Glomerular visceral epithelial cell (primary cell): ENCODE results near the gene GRHL1.
"Not testable (repeated sequence)": the region's sequence is repeated elsewhere in the genome, so short reads cannot be mapped to it uniquely, and the experiment has no call there.

ENCODE experiments used
- DNase-seq: peaks from one replicate; pipeline ENCODE4 v3.0.0-alpha.2; 2016; ENCODE audit errors: extremely low spot score

Gene GRHL1, protein sequence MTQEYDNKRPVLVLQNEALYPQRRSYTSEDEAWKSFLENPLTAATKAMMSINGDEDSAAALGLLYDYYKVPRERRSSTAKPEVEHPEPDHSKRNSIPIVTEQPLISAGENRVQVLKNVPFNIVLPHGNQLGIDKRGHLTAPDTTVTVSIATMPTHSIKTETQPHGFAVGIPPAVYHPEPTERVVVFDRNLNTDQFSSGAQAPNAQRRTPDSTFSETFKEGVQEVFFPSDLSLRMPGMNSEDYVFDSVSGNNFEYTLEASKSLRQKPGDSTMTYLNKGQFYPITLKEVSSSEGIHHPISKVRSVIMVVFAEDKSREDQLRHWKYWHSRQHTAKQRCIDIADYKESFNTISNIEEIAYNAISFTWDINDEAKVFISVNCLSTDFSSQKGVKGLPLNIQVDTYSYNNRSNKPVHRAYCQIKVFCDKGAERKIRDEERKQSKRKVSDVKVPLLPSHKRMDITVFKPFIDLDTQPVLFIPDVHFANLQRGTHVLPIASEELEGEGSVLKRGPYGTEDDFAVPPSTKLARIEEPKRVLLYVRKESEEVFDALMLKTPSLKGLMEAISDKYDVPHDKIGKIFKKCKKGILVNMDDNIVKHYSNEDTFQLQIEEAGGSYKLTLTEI

GRCh38 chr2:9951522-9952285 lies at the start of gene GRHL1:
Gene GRHL1, plus strand, starts transcription at chr2:9951693. Its CDS starts 141 bp downstream, at chr2:9951834.
- peak; percentile 91 for DNase-seq

DNA sequence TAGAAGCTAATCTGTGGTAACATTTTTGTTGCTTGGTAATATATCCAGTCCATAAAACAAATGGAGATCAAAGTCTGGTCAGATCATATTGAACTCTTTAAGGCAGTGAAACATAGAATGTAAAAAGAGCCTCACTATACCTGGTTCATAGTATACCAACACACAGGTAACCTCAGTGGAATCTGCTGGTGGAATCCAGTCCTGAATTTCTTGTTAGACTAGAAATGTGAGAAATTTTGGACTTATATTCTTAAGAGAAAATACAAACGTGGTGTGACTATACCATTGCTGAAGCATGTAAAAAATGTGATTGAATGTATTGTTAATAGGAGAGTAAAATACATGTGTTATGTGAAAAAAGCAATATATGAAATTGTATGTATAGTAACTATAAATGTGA lies 46.1 kb upstream of the GRHL1 start:
- DNase-seq, result no peak

GRCh38 chr2:9907402-9907801 lies 44.1 kb upstream of the GRHL1 start:
- DNase-seq, result no peak

DNA sequence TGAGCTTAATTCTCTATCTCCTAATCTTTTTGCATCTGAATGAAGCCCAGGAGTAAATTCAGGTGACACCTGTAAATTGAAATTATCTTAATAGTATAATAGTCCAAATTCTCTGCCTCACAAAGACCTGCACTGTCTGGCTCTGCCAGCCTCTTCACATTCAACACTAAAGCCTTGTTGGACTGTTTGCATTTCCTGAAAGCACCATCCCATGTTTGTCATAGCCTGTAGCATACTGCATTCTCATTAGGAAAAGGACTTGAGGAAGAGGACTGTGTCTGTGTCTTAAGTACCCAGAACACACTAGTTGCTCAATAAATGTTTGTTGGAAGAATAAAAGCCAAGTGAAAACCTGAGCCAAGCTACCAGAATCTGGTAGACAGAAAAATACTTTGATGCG lies 42.9 kb upstream of the GRHL1 start:
- DNase-seq, result no peak

DNA sequence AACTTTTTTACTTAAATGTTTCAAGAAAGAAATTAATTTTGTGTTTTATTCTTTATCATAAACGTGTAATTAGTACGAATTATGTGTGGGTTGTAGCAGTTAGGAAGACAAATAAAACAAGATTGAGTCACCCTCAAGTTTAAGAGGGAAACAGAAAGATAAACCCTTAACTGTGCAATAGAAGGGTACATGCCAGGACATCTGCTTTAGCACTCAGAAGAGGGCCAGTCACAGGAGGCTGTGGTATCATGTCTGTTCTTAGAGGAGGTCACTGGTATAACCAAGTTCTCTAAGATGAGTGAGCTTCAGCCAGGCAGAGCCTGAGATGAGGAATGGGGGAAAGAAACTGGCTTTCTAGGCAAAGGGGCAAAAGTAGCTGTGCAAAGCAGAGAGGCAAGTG lies 42.4 kb upstream of the GRHL1 start:
- no peak for DNase-seq

GRCh38 chr2:9910699-9911098 lies 40.8 kb upstream of the GRHL1 start:
- no peak for DNase-seq

DNA sequence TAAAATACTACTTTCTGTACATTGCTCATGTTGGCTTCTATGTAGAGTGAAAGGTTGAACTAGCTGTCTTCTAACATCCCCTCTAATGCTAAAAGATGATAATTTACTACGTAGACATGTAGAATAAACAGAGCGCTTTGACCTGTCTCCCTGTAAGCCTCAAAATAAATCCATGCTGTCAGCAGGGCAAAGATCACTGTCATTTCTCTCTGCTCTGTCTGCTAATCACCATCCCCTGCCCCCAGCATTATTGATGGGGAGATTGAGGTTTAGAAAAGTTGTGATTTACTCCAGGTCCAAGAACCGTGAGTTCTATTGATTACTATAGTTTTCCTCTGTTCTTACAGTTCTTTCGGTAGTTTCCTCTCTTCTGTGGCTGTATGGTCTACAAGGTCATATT lies 39.0 kb upstream of the GRHL1 start:
- DNase-seq, result no peak

GRCh38 chr2:9914384-9915065 lies 37.0 kb upstream of the GRHL1 start:
- peak; percentile 69 for DNase-seq

- DNase-seq, result no peak
These were observed 33.2 kb upstream of the GRHL1 start for GRCh38 chr2:9918275-9918674.

DNA sequence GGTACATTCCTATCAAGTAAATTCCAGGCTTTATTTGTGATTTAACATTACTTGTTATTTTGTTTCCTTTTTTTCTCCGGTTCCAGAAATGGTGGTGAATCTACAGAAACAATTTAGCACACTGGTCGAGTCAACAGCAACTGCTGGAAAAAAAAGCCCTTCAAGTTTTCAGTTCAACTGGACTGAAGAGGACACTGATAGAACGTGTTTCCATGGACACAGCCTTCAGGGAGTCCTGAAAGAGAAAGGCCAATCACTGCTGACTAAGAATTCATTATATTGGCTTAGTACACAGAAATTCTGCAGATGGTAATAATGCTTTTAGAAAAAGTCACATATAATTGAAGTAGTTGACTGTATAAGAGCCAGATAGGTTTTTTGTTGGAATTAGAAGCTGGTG lies 32.0 kb upstream of the GRHL1 start:
- DNase-seq, result no peak

DNA sequence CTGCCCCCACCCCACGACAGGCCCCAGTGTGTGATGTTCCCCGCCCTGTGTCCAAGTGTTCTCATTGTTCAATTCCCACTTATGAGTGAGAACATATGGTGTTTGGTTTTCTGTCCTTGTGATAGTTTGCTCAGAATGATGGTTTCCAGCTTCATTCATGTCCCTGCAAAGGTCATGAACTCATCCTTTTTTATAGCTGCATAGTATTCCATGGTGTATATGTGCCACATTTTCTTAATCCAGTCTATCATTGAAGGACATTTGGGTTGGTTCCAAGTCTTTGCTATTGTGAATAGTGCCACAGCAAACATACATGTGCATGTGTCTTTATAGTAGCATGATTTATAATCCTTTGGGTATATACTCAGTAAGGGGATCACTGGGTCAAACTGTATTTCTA lies 24.5 kb upstream of the GRHL1 start:
- DNase-seq, result not testable (repeated sequence)

GRCh38 chr2:9937258-9937657 lies 14.2 kb upstream of the GRHL1 start:
- no peak for DNase-seq

DNA sequence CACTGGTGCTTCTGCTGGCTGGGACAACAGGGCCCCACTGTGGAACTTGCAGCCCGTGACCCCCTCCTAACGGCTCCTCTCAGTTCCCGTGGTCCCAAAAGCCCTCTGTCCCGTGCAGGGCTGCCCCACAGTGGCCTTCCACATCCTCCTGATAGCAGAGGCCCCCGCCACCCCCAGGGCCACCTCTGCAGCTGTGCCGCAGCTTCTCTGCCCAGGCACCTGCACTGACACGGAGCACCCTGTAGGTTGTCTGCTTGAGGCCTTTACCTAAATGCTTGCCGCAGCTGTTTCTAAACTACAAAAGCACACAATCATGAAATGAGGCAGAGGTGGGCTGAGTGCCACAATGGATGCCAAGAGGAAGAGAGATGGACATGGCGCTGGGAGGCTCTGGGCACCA lies 13.5 kb upstream of the GRHL1 start:
- no peak for DNase-seq

DNA sequence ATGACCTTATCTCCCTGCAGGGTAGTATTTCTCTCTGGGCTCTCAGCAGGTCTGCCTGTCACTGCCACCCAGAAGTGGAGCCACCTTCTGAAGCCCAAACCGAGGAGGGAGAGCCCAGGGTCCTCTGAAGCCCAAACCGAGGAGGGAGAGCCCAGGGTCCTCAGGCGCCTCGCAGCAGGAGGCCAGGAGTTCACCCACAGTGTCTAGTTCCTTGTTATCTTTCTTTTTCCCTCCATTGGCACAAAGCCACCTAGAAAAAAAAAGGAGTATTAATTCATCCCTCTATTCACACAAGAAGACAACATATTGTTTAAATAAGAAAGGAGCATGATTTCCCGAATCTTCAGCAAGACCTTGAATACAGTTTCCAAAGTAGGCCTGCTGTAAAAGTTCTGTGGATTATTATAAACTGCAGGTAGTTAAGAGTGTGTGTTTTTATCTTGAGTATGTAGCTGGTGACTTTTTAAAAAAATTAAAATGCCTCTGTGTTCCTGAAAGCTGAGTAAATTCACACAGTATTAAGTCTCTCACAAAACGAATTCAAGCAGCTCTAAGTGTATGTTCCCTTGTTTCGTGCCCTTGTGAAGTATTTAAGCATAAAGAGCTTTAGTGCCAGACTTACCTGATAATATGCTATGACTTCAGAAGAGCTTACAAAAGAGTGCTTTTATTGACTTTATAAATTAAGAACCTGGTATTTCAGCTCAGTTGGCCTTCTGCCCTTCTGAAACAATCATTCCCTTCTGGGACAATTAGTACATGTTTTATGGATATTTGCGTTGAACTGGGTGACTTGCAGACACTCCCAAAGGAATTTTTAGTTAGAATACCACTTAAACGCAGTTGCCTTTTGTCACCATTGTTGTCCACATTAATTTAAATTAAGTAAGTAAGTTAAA lies 11.7 kb upstream of the GRHL1 start:
- no peak for DNase-seq

GRCh38 chr2:9941196-9941995 lies 10.1 kb upstream of the GRHL1 start:
- DNase-seq, result peak; percentile 51

- DNase-seq, result no peak
These were observed 9.5 kb upstream of the GRHL1 start for GRCh38 chr2:9941996-9942390.

DNA sequence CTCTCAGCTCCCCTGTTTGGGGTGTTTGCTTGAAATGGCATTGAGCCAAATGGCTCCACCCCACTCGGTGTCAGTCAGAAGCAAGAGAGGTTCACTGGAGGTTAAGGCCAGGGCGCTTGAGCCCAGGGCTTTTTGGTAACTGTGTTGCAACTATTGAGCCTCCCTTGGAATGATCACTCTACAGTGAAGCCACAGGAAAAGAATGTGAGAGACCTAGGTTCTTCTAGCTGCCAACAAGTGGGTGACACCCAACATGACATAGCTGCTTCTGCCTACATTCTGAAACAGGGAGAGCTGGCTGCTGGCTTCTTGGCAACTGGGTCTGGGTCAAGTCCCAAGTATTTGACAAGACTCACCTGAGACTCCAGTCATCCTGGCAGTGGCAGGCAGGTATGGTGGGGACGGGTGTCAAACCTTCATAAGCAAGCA lies 7.1 kb upstream of the GRHL1 start:
- DNase-seq, result no peak

DNA sequence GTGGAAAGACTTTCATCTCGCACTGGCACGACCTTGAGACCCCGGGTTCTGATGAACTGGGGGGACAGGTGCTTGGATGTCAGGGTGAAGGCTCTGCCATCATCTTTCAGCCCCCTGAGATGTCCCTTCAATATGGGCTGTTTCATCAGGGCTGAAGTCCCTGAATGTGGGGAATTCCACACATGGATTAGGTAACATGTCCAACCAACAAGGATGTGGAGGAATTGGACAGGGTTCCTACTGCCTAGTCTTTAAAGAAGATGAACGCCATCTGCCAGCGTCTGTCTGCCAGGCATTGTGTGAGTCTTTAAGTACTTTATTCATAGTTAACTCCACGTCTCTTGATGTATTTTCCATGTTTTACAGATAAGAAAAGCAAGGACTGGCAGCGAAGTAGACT lies 5.9 kb upstream of the GRHL1 start:
- DNase-seq, result no peak

DNA sequence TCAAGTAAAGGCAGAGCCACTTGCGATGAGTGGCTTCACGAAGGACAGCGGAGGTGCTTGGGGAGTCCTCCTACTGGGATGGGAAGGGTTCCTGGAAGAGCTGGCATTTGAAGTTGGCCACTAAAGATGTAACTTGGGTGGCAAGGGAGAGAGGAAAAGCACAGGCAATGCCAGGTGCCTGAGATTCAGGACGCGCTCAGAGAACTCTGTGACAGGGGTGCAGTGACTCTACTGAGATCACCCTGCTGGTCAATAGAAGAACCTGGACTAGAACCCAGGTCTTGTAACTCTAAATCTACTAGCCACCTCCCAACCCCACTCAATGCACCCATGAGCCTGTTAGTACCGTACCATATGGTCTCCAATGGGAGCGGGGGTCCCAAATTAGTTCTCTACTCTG lies 5.4 kb upstream of the GRHL1 start:
- DNase-seq, result no peak

GRCh38 chr2:9946818-9947217 lies 4.7 kb upstream of the GRHL1 start:
- no peak for DNase-seq
